PFSK-1 (cell line): ENCODE results near the gene GABRP.

Experiments
- FOXP2 ChIP-seq: optimal IDR thresholded peaks from 2 replicates; pipeline ENCODE3; 2011; ENCODE audit warnings: borderline replicate concordance, control low read depth, inconsistent platforms; ENCODE audit not compliant: insufficient read depth; ENCODE audit errors: extremely low read length, extremely low read depth
- POLR2AphosphoS5 ChIP-seq: IDR thresholded peaks from 2 replicates; pipeline ENCODE4 v1.6.1; 2012; ENCODE audit warnings: low read depth, mild to moderate bottlenecking, control low read depth, low read length, moderate library complexity
- REST ChIP-seq, 2 experiments: IDR thresholded peaks; 2 replicates each; pipeline versions ENCODE4 v1.6.1 to v1.8.0; 2011 to 2012; ENCODE audit warnings: low read depth in 2 of 2, low read length in 2 of 2, control low read depth in 1 of 2, inconsistent platforms in 1 of 2, mild to moderate bottlenecking in 1 of 2, moderate library complexity in 1 of 2; ENCODE audit not compliant: insufficient read depth in 1 of 2
- SIN3A ChIP-seq: IDR thresholded peaks from 2 replicates; pipeline ENCODE4 v1.6.1; 2012; ENCODE audit warnings: mild to moderate bottlenecking, low read length, moderate library complexity, borderline replicate concordance; ENCODE audit not compliant: insufficient read depth
- TAF1 ChIP-seq: IDR thresholded peaks from 2 replicates; pipeline ENCODE4 v1.6.1; 2012; ENCODE audit warnings: low read length, control low read depth, borderline replicate concordance; ENCODE audit not compliant: insufficient read depth

The GABRP gene

GRCh38 chr5:170788626-170789304 lies 5.2 kb downstream of the GABRP start:
- TF ChIP-seq FOXP2, result no peak
- TF ChIP-seq SIN3A, result no peak
- no peak for TF ChIP-seq REST (IDR thresholded peaks at IDR 0.05; ENCODE audit: insufficient read depth in 1 of 2, low read depth in 2 of 2, low read length in 2 of 2)
- no peak for TF ChIP-seq TAF1

DNA sequence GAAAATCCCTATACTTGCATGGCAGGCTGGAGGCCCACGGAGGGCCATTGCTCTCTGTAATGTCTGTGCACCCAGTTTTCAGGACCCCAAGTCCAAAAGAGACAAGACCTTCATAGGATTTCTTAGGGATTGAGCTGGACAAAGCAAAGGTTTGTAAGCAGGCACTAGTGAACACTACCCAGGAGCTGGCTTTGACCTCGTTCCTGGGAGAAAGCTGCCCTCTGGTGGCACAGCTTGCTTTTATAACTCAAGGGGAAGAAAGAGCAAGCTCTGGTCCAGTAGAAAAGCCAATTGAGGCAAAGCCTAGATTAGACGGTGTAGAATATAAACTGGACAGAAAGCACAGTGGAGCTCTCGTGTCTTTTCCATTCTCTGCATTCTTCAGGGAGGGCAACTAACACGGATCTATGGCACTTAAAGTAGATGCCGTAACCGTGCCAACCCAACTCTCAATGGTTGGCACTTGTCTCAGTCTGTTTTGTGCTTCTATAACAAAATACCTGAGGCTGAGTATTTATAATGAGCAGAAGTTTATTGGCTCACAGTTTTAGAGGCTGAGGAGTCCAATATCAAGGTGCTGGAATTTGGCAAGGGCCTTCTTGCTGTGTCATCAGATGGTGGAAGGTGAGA lies 7.9 kb downstream of the GABRP start:
- no peak for TF ChIP-seq REST (IDR thresholded peaks at IDR 0.05; ENCODE audit: insufficient read depth in 1 of 2, low read depth in 2 of 2, low read length in 2 of 2)
- no peak for TF ChIP-seq FOXP2
- TF ChIP-seq TAF1, result no peak
- TF ChIP-seq SIN3A, result no peak
- no peak for TF ChIP-seq POLR2AphosphoS5

DNA sequence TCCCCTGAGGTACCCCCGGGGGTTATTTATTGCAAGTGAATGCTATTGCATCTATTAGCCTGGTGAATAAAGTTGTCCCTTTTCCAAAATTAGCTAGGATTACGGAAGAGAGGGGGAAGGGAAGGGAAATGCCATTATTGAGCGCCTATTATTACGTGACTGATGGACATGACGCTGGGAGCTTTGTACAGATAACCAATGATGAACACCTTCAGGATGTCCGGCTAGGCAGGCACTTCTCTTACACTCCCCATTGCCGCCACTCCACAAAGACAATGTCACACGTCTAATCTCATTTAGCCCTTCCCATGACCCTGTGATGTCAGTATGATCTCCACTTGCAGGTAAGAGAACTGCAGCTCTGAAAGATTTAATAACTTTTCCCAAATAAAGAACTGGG lies 9.4 kb downstream of the GABRP start:
- TF ChIP-seq FOXP2 (no peak), REST (IDR thresholded peaks at IDR 0.05; ENCODE audit: insufficient read depth in 1 of 2, low read depth in 2 of 2, low read length in 2 of 2) (no peak), TAF1 (no peak), POLR2AphosphoS5 (no peak), SIN3A (no peak)

GRCh38 chr5:170795154-170795553 lies 11.6 kb downstream of the GABRP start:
- TF ChIP-seq REST (IDR thresholded peaks at IDR 0.05; ENCODE audit: insufficient read depth in 1 of 2, low read depth in 2 of 2, low read length in 2 of 2) (no peak), TAF1 (no peak), POLR2AphosphoS5 (no peak), SIN3A (no peak), FOXP2 (no peak)
